Heart left ventricle (tissue), 13 donors: Measurements from ENCODE around the gene DNM3.

Experiments
- CTCF ChIP-seq, 12 donors: fragments of 200-600 bp; sonication (generic) in 4 of 12; IDR thresholded peaks; one replicate each; pipeline versions ENCODE4 v1.5.0 to v1.8.0; 2018 to 2022; ENCODE audit warnings: antibody characterized with exemption in 12 of 12, mild to moderate bottlenecking in 5 of 12
- POLR2A ChIP-seq, 2 donors: fragments of 450-650 bp; IDR thresholded peaks; one replicate each; pipeline ENCODE4 v1.6.1; 2017; ENCODE audit warnings: antibody characterized with exemption in 2 of 2, mild to moderate bottlenecking in 2 of 2, moderate library complexity in 2 of 2
- donor health status: ischemic (EF 13 %, LVEDD 7.1; RV severe dilation, severe dysfunction).
- donor health status: DM: no; HTN: yes; CAD: no.
- donor health status: DM: no; HTN: no; CAD: no.
- donor health status: ischemic (EF 25% LVEDD 6.9; RV normal size, moderate dysfunction).
- donor health status: ischemic (EF 25% LVEDD 5.7; RV mildly dilated, moderate dysfunction).
- donor health status: ischemic (EF 35%, LVEDD 5.7; RV mildly dilated, moderate dysfunction).
- donor health status: nonischemic (EF 11% LVEDD 7.7; RV severe dilation, severe dysfunction).
- donor health status: DM: yes; HTN: yes; CAD: no.
- donor health status: PGD.
- donor health status: ischemic (EF 29% LVEDD 5.4; RV normal size, mild dysfunction).
- donor health status: nonischemic (EF 23%, LVEDD 6.1; RV moderate dilation, normal function).

- TF ChIP-seq CTCF (IDR thresholded peaks at IDR 0.05) (no peak), POLR2A (IDR thresholded peaks at IDR 0.05) (no peak)
These were observed 370.8 kb downstream of the DNM3 start for GRCh38 chr1:172212124-172212523.
